ENCODE results near the gene RPS26. TPM values are rescaled to one million over a fixed set of nuclear protein-coding genes. Genes with fewer than 3 reads are reported as not detected.

Gene RPS26
- total RNA-seq, 1 donor from 2014 or later: 25.7 TPM

DNA sequence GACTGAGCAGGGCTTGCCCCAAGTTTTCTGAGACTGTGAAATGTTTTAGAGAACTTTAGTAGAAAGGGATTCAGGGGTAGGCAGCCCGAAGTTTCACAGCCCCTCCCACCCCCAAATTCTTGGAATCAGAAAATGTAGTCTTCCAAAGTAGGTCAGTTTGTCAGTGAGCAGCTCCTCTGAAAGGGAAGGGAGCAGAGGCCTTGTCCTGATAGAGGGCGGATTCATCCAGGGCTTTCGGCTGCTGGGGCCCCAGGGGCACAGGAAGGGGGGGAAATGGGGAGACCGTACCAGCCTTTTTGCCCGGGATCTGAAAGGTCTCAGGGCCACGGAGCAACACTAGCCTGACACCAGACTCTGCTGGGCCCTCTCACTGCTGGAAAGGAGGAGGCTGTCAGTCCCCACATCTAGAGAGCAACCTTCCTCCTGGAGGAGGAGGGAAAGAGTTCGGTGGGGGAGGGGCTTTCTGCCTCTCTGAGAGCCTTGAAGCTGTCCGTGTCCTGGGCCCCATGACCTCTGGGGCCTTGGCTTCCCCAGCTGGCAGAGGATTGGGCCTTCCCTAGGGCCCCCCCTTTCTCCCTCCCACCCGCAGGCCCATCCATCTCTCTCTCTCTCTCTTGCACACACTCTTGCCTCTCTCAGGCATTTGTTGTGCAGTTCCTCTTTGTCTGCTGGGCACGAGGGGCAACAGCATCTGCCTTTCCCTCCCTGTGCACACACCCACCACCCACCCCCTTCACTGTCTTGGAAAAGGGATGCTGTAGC lies 21.1 kb upstream of the RPS26 start, which contains the start of gene IKZF4:
IKZF4 (plus strand) TSS at position 621 of the 762 bp plus-strand sequence. CDS start 451 bp downstream, outside the sequence.
- no peaks in the 10 kb centered on the region for H3K27me3 Mint-ChIP-seq (ENCODE audit: low read depth)
- H3K4me3 Mint-ChIP-seq: peak within 1 kb of the TSS; percentile 86

DNA sequence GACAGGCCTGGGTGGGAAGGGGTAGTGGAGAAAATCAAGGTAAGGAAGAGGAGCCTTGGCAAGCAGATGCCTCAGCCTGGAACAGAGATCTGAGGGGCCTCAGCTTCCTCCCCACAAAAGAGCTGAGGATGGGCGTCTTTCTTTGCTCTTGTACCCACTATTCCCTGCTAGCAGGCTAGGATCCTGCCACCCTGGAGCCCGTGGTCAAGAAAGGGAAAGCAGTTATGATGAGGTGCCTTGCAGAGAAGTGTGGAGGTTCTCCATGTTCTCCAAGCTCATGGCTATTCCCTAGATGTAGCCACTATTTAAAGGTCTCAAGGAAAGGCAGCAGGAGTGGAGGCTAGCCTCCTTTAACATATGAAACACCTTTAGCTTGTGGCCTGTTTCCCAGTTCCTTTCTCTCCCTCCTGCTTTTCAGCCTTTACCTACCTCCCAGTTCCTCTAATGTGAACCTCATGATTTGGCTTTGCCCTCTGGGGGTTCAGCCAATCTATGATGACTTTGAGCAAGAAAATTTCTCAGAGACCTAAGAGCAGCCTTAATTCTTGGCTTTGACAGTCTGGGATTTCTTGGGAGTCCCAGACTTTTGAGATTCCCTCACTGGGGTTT lies 19.7 kb upstream of the RPS26 start:
- no peaks in the 10 kb centered on the region for H3K9me3 Mint-ChIP-seq
- no peak for DNase-seq (ENCODE audit: low spot score in 2 of 2, unreplicated experiment in 2 of 2)
- H3K4me1 Mint-ChIP-seq: peaks cover 48% of the 10 kb centered on the region
- H3K4me3 Mint-ChIP-seq: peak overlapping the region; percentile 86
- peaks cover 8% of the 10 kb centered on the region for H3K36me3 Mint-ChIP-seq
- TF ChIP-seq, protein P1, sequence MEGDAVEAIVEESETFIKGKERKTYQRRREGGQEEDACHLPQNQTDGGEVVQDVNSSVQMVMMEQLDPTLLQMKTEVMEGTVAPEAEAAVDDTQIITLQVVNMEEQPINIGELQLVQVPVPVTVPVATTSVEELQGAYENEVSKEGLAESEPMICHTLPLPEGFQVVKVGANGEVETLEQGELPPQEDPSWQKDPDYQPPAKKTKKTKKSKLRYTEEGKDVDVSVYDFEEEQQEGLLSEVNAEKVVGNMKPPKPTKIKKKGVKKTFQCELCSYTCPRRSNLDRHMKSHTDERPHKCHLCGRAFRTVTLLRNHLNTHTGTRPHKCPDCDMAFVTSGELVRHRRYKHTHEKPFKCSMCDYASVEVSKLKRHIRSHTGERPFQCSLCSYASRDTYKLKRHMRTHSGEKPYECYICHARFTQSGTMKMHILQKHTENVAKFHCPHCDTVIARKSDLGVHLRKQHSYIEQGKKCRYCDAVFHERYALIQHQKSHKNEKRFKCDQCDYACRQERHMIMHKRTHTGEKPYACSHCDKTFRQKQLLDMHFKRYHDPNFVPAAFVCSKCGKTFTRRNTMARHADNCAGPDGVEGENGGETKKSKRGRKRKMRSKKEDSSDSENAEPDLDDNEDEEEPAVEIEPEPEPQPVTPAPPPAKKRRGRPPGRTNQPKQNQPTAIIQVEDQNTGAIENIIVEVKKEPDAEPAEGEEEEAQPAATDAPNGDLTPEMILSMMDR (IDR thresholded peaks at IDR 0.05; ENCODE audit: unreplicated experiment): no peak
- H3K27me3 Mint-ChIP-seq (ENCODE audit: low read depth): no peaks in the 10 kb centered on the region
- H3K27ac Mint-ChIP-seq: peak overlapping the region; percentile 99

More for the DNA sequence above, 21.1 kb upstream of the RPS26 start, which contains the start of gene IKZF4:
- Mint-ChIP-seq H3K27ac (peak within 1 kb of the TSS; percentile 99), H3K36me3 (peaks cover 7% of the 10 kb centered on the region), H3K4me1 (peaks cover 53% of the 10 kb centered on the region), H3K9me3 (no peaks in the 10 kb centered on the region)
- TF ChIP-seq, protein P1 (IDR thresholded peaks at IDR 0.05; ENCODE audit: unreplicated experiment): no peak
- DNase-seq (ENCODE audit: low spot score in 2 of 2, unreplicated experiment in 2 of 2): peak in 1 of 2 experiments; percentile 47

DNA sequence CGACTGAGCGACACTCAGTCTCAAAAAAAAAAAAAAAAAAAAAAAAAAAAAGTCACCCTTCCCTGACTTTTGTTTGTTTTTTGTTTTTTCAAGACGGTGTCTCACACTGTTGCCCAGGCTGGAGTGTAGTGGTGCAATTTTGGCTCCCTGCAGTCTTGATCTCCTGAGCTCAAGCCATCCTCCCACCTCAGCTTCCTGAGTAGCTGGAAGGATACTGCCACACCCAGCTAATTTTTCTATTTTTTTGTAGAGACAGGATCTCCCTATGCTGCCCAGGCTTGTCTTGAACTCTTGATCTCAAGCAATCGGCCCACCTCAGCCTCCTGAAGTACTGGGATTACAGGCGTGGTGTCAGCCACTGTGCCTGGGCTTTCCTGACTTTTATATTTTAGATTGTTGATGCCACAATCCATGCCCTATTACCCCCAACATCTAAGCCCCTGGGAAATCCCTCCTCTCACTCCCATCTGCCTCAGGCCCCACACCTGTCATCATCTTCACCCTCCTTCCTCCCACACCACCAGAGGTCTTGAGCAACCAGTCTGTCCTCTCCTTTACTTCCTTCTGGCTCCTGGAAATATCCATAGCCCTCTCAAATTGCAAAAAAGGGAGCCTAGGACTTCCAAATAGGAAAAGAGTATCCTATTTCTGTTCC lies 13.1 kb upstream of the RPS26 start:
- Mint-ChIP-seq H3K4me1 (peaks cover 30% of the 10 kb centered on the region), H3K27me3 (ENCODE audit: low read depth) (no peaks in the 10 kb centered on the region), H3K9me3 (no peaks in the 10 kb centered on the region), H3K4me3 (no peak overlapping the region), H3K27ac (peak overlapping the region; percentile 94), H3K36me3 (peaks cover 30% of the 10 kb centered on the region)
- TF ChIP-seq, protein P1 (IDR thresholded peaks at IDR 0.05; ENCODE audit: unreplicated experiment): no peak
- DNase-seq (ENCODE audit: low spot score in 2 of 2, unreplicated experiment in 2 of 2): no peak

- DNase-seq (ENCODE audit: low spot score in 2 of 2, unreplicated experiment in 2 of 2): no peak
- Mint-ChIP-seq H3K4me1 (peaks cover 26% of the 10 kb centered on the region), H3K4me3 (no peak overlapping the region), H3K9me3 (no peaks in the 10 kb centered on the region), H3K36me3 (peaks cover 30% of the 10 kb centered on the region), H3K27me3 (ENCODE audit: low read depth) (no peaks in the 10 kb centered on the region), H3K27ac (peak overlapping the region; percentile 94)
- TF ChIP-seq, protein P1 (IDR thresholded peaks at IDR 0.05; ENCODE audit: unreplicated experiment): no peak
Observed at GRCh38 chr12:56029166-56029519, 12.6 kb upstream of the RPS26 start.

DNA sequence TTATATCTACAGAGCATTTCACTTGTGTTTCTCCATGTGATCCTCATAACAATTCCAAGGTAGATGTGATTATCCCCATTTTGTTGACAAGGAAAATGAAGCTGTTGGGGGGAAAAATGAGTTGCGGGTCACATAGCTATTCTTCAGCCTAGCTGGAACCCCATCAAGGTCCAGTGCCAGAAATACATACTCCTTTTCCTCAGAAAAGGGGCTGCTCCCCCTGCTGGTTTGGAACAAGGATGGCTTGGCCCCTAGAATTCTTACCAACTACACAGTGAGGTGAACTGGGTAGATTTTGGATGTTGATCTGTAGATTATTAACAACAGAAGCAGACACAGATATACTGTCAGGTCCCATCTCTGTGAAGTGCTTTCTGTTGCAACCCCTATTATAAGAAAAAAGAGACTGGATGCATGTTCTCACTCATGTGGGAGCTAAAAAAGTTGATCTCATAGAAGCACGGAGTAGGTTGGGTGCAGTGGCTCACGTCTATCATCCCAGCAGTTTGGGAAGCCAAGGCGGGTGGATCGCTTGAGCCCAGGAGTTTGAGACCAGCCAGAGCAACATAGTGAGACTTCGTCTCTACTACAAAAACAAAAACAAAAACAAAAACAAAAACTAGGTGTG lies 11.9 kb upstream of the RPS26 start:
- DNase-seq (ENCODE audit: low spot score in 2 of 2, unreplicated experiment in 2 of 2): peak in 1 of 2 experiments; percentile 52
- Mint-ChIP-seq H3K36me3 (peaks cover 30% of the 10 kb centered on the region), H3K9me3 (no peaks in the 10 kb centered on the region), H3K4me1 (peaks cover 26% of the 10 kb centered on the region), H3K4me3 (no peak overlapping the region), H3K27ac (peak overlapping the region; percentile 94), H3K27me3 (ENCODE audit: low read depth) (no peaks in the 10 kb centered on the region)
- TF ChIP-seq, protein P1 (IDR thresholded peaks at IDR 0.05; ENCODE audit: unreplicated experiment): peak; percentile 72
